Smooth muscle cell (in vitro differentiated cells): ENCODE results near the gene SNX30. TPM values are rescaled to one million over a fixed set of nuclear protein-coding genes. Genes with fewer than 3 reads are reported as not detected.

Experiments
- DNase-seq: peaks from one replicate; lab custom pipeline; 2025; ENCODE audit not compliant: unreplicated experiment; lab: John Stamatoyannopoulos, UW
- H2AFZ ChIP-seq: fragments of 200-600 bp; sonication (generic); 2 replicates; pipeline ENCODE4 v1.6.0; 2016; ENCODE audit warnings: antibody characterized with exemption, low read depth, mild to moderate bottlenecking
- H3F3A ChIP-seq: fragments of 200-600 bp; sonication (generic); 2 replicates; pipeline ENCODE4 v1.6.0; 2017; ENCODE audit warnings: antibody characterized with exemption, low read depth
- H3K27ac ChIP-seq: fragments of 200-600 bp; sonication (generic); 2 replicates; pipeline ENCODE4 v1.5.1; 2016; ENCODE audit warnings: low read depth, mild to moderate bottlenecking
- H3K27me3 ChIP-seq: fragments of 200-600 bp; sonication (generic); 2 replicates; pipeline ENCODE4 v1.6.1; 2016; ENCODE audit warnings: low read depth, mild to moderate bottlenecking
- H3K36me3 ChIP-seq: fragments of 200-600 bp; sonication (generic); 2 replicates; pipeline ENCODE4 v1.5.1; 2016; ENCODE audit warnings: low read depth
- H3K4me1 ChIP-seq: fragments of 200-600 bp; sonication (generic); 2 replicates; pipeline ENCODE4 v1.5.1; 2016; ENCODE audit warnings: low read depth
- H3K4me2 ChIP-seq: fragments of 200-600 bp; sonication (generic); 2 replicates; pipeline ENCODE4 v1.6.0; 2016; ENCODE audit warnings: mild to moderate bottlenecking
- H3K4me3 ChIP-seq: fragments of 200-600 bp; sonication (generic); 2 replicates; pipeline ENCODE4 v1.5.1; 2016; ENCODE audit warnings: mild to moderate bottlenecking
- H3K79me2 ChIP-seq: fragments of 200-600 bp; sonication (generic); 2 replicates; pipeline ENCODE4 v1.6.0; 2016; ENCODE audit warnings: low read depth, mild to moderate bottlenecking
- H3K9ac ChIP-seq: fragments of 200-600 bp; sonication (generic); 2 replicates; pipeline ENCODE4 v1.6.0; 2016; ENCODE audit warnings: low read depth
- H3K9me3 ChIP-seq: fragments of 200-600 bp; sonication (generic); replicated peaks from 2 replicates; pipeline ENCODE4 v1.5.1; 2016; ENCODE audit warnings: low read depth
- H4K20me1 ChIP-seq: fragments of 200-600 bp; sonication (generic); 2 replicates; pipeline ENCODE4 v1.6.0; 2016; ENCODE audit warnings: low read depth
- CTCF ChIP-seq: fragments of 200-600 bp; sonication (generic); IDR thresholded peaks from 2 replicates; pipeline ENCODE4 v1.5.1; 2017; ENCODE audit warnings: borderline replicate concordance, mild to moderate bottlenecking, antibody characterized with exemption; ENCODE audit not compliant: insufficient read depth, poor library complexity, severe bottlenecking
- WGBS: methylation state at CpG from one replicate; pipeline ENCODE4 v1.1.7; 2016; ENCODE audit warnings: low lambda C conversion rate; 5-methylcytosine and 5-hydroxymethylcytosine counted together
- polyA plus RNA-seq: library from polyadenylated mRNA; unstranded; fragments of >200 nt; fragmentation: Nextera tagmentation; extraction: Ambion mirVana; gene quantifications from 2 replicates; pipeline ENCODE4 v1.2.1, GENCODE V29; 2016
- total RNA-seq: library from RNA; depleted of rRNA; stranded (reverse); fragments of >200 nt; gene quantifications from 2 replicates; pipeline ENCODE4 v1.2.3, GENCODE V29; 2014

Gene SNX30
- total and polyA plus RNA-seq, 2 experiments from 2014 or later: 3.6 to 10.7 TPM

- no peaks in the 10 kb centered on the region for H3K79me2 ChIP-seq
These were observed 123.3 kb downstream of the SNX30 start for GRCh38 chr9:112873773-112874405.

DNA sequence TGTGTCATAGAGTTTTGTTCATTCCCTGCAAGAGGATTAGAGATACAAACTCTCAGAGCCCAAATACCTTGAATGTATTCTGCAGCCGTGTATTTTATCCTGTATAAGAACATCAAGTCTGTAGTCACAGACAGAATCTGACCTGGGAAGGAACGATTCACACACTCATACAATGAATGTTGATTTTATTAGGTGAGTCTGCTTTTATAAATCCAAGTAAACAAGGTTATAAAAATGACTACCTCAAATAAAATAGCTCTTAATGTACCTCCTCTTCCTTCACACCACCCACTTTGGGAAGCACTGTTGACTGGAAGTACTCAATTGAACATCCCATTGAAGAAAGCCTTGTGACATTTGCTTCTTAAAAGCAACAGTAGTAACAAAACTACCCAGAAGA, 128.2 kb downstream of the SNX30 start:
- Histone ChIP-seq H3K36me3 (no peaks in the 10 kb centered on the region), H3K9ac (no peak overlapping the region), H3K4me1 (no peaks in the 10 kb centered on the region), H3K79me2 (no peaks in the 10 kb centered on the region), H3K9me3 (no peaks in the 10 kb centered on the region), H3F3A (peaks cover under 1% of the 10 kb centered on the region), H3K4me3 (no peak overlapping the region), H4K20me1 (no peaks in the 10 kb centered on the region), H2AFZ (no peak overlapping the region), H3K27ac (no peak overlapping the region), H3K4me2 (no peak overlapping the region), H3K27me3 (no peaks in the 10 kb centered on the region)
- 93% methylated on average over 2 of the region's 2 CpGs for WGBS
- TF ChIP-seq CTCF: no peak
- no peak for DNase-seq

More at GRCh38 chr9:112873773-112874405, 123.3 kb downstream of the SNX30 start:
- DNase-seq: no peak
- Histone ChIP-seq H3K27ac (no peak overlapping the region), H3K4me1 (no peaks in the 10 kb centered on the region), H3K9me3 (no peaks in the 10 kb centered on the region), H4K20me1 (no peaks in the 10 kb centered on the region), H3K4me3 (no peak overlapping the region), H3K9ac (no peak overlapping the region), H3F3A (no peaks in the 10 kb centered on the region), H3K36me3 (no peaks in the 10 kb centered on the region), H2AFZ (no peak overlapping the region), H3K27me3 (no peaks in the 10 kb centered on the region), H3K4me2 (no peak overlapping the region)
- no peak for TF ChIP-seq CTCF
- WGBS: 94% methylated on average over 4 of the region's 4 CpGs

GRCh38 chr9:112880650-112881049, 130.1 kb downstream of the SNX30 start:
- Histone ChIP-seq H3K79me2 (no peaks in the 10 kb centered on the region), H3K27me3 (no peaks in the 10 kb centered on the region), H3K4me1 (peaks cover 3% of the 10 kb centered on the region), H3K36me3 (no peaks in the 10 kb centered on the region), H3K9ac (no peak overlapping the region), H3K9me3 (no peaks in the 10 kb centered on the region), H2AFZ (no peak overlapping the region), H3K4me3 (no peak overlapping the region), H4K20me1 (no peaks in the 10 kb centered on the region), H3F3A (peaks cover 6% of the 10 kb centered on the region), H3K27ac (no peak overlapping the region), H3K4me2 (no peak overlapping the region)
- no peak for DNase-seq
- TF ChIP-seq CTCF: no peak
- WGBS: 100% methylated on average over 1 of the region's 1 CpG

DNA sequence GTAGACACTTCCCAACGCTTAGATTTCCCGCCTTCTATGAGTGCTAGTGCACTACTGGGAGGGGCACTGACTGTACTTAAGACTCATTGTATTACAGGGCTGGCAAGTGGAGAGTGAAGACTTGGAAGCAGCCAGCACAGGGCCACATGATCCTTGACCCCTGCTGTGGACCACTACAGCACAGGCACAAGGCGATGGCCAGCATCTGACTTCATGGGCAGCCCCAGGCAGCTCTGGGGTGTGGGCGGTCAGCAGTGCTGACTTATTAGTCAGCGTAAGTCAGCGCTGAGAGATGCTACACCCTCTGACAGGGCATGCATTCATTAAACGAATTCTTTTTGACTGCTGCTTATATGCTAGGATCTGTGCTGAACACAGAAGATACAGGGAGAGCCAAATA, 130.8 kb downstream of the SNX30 start:
- no peak overlapping the region for H2AFZ ChIP-seq
- no peaks in the 10 kb centered on the region for H3K9me3 ChIP-seq
- no peaks in the 10 kb centered on the region for H3K27me3 ChIP-seq
- no peaks in the 10 kb centered on the region for H3K36me3 ChIP-seq
- H3K79me2 ChIP-seq: no peaks in the 10 kb centered on the region
- TF ChIP-seq CTCF: no peak
- no peak overlapping the region for H3K9ac ChIP-seq
- H4K20me1 ChIP-seq: no peaks in the 10 kb centered on the region
- no peak overlapping the region for H3K4me3 ChIP-seq
- H3K4me1 ChIP-seq: peaks cover 3% of the 10 kb centered on the region
- no peak for DNase-seq
- no peak overlapping the region for H3K4me2 ChIP-seq
- WGBS: 42% methylated on average over 7 of the region's 7 CpGs
- H3F3A ChIP-seq: peaks cover 6% of the 10 kb centered on the region
- peak overlapping the region; percentile 38 for H3K27ac ChIP-seq
